Measurements from ENCODE around the gene GBP4.
"Not testable (repeated sequence)": the region's sequence is repeated elsewhere in the genome, so short reads cannot be mapped to it uniquely, and the experiment has no call there.

The GBP4 gene

DNA sequence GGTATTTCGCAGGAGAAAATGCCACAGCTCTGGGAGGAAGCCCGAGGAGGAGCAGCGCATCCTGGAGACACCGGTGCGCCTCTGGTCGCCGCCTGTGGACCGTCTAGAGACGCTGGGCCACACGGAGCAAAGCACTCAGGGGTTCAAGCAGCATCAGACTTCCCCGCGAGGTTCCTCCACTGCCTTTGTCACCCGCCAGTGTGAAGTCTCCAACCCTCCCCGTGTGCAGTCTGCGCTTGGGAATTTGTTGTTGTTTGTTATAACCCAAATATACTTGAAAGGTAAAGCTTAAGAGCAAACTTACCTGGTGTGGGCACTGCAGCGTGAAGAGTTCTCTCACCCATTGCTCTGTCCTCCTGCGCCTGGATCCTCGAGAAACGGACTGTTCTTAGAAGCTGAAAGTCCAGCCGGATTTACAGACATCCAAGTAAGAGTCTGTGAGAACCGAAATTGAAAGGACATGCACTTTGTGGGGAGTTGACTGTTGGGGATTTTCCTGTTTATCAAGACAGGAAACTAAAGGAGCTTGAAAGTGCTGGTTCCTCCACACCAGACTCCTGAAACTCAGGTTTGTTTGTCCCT, at the start of gene GBP4:
Gene GBP4 (minus strand): TSS at position 452 of the 582 bp plus-strand sequence. CDS start 108 bp downstream, at position 344.
- no peak for DNase-seq

GRCh38 chr1:89243046-89243445, 44.3 kb upstream of the GBP4 start:
- DNase-seq, result no peak

DNA sequence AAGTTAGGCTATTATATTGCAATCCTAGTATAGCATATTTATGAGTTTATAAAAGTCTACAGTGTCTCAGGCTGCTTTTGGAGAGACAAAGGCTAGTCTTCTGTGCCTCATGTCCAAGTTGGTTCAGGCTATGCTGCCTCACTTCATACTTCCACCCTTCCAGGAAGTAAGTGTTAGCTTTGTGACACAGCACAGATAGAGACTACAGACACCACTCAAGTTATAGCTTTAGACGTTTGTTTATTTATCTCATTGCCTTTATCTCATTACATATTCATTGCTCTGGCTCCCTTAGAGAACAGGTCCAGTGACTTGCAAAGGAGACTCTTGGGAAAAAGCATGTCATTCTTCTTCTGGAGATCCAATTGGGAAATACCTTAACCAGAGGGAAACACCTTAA, 22.6 kb upstream of the GBP4 start:
- DNase-seq, result no peak

- not testable (repeated sequence) for DNase-seq
Observed at GRCh38 chr1:89219851-89220250, 21.1 kb upstream of the GBP4 start.

DNA sequence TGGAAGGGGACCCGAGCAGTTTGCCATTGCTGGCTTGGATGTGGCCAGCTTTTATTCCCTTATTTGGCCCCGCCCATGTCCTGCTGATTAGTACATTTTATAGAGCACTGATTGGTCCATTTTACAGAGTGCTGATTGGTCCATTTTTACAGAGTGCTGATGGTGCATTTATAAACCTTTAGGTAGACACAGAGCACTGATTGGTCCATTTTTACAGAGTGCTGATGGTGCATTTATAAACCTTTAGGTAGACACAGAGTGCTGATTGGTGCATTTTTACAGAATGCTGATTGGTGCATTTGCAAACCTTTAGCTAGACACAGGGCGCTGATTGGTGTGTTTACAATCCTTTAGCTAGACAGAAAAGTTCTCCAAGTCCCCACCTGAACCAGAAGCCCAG, 20.2 kb upstream of the GBP4 start:
- DNase-seq, result not testable (repeated sequence)

GRCh38 chr1:89213347-89213746, 14.6 kb upstream of the GBP4 start:
- no peak for DNase-seq

DNA sequence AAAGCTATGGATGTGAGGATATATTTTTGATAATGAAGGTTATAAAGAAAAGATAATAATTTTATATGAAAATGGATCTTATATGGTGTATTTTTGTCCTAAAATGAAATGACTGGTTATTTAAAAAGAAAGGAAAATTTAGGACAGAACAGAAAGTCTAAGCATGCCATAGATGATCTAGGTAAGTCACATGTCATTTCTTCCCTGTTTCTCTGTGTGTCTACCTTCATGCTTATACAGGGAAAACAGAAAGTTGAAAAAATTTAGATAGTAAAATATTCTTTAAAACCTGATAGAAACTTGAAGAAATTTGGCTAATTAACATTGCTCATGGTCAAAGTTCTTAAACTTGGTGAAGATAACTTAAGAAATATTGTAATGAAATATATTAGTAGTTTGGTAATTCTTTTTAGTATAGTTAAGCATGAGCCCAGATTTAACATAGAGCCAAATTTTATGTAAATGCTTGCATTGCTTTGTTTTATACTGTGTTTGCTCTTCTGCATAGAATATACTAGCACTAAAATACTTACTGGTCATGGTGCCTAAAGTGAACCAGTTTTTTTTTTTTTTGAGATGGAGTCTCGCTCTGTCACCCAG, 12.4 kb upstream of the GBP4 start:
- no peak for DNase-seq

GRCh38 chr1:89206373-89206772, 7.6 kb upstream of the GBP4 start:
- DNase-seq, result no peak

DNA sequence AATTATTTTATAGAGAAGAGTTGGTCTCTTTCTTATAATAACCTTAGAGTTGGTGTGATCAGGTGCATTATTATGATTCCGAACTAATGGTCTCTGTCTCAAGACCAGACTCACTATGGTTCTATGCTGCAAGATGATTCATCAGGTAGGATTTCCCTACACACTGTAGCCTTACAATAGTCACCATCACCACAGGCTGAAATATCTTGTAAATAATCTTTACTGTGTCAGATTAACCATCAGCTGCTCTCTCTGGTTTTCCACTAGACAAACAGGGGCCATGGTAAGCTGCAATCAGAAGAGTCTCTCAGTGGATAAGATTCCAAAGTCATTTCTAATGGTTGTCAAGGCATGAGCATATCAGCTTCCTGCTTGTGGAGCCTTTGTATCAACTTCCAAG, 4.4 kb upstream of the GBP4 start:
- DNase-seq, result no peak

GRCh38 chr1:89201106-89201794, 2.5 kb upstream of the GBP4 start:
- DNase-seq, result no peak

GRCh38 chr1:89200663-89201062, 1.9 kb upstream of the GBP4 start:
- no peak for DNase-seq

- no peak for DNase-seq
Observed at GRCh38 chr1:89199525-89200031, 836 bp upstream of the GBP4 start.

DNA sequence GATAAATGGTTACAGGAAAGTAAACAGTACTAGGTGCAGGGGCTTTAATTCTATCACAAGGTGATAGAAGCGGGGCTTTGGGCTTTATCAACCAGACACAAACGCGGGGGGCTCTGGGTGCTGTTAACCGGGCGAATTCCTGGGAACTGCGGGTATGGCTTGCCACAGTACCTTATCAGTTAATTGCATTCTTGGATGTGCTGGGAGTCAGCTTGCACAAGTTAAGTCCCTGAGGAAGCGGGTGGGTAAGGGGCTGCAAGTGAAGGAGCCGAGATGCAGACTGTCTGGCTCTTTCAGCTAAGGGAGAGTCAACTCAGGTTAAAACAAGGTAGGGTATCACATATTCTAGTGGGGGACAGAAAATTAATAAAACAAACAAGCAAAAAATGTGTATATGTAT, 661 bp downstream of the GBP4 start:
- DNase-seq, result no peak

DNA sequence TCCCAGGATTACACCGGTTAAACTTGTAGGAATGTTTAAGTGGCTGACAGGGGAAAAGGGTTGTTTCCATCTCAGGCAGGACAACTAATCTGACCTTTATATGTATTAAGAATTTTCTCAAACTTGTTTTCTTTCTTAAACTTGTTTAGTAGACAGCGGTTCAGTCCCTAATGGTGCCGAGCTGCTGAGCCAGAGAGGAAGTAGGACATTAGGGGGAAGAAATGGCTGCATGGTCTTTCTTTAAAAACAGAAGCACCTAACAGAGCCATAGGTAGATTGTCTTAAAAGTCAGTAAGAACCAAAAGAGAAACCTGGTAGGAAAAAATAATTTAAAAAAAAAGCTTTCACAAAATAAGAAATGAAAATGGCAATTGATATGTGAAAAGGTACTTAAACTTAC, 3.3 kb downstream of the GBP4 start:
- DNase-seq, result no peak

DNA sequence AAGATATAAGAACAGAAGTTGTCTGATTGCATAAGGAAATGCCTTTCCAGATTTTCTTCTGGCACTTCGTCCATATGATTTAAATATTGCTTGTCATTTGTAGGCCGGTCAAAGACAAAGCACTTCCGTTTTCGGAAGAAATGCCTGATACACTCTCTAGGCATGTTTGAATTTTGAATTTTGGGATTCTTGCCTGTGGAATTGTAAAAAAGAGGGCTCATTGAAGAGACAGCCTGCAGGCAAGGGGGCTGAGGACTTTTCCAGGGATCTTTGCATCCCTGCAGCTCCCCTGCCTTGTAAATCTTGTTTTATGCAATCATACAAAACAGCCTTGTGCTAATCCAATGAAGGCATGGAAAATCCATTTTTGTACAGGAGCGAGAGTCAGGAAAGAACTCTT, 7.4 kb downstream of the GBP4 start:
- DNase-seq, result no peak

DNA sequence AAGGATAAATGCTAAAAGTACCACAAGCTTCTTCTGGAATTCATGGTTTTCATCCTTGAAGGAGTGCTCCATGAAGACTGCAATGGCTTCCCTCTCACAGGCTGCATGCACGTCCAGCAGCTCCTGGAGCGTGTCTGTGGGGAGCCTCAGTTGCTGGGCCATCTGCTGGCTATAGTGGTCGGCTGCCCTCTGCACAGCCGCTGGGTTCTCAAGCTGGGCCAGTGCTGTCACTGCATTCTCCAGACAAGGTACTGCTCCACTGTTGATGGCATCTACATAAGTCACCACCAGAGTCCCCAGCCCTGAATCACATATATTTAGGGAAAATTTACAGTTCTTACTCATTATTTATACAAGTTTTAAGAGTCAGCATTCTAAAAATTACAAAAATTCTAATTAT, 8.7 kb downstream of the GBP4 start:
- DNase-seq, result no peak

GRCh38 chr1:89179343-89179742, 19.4 kb downstream of the GBP4 start:
- DNase-seq, result no peak

- DNase-seq, result no peak
Observed at GRCh38 chr1:89176971-89177370, 21.8 kb downstream of the GBP4 start.

GRCh38 chr1:89175601-89176256, 23.0 kb downstream of the GBP4 start, which contains the start of gene GBP7:
Gene GBP7 (minus strand): TSS chr1:89176003. CDS start chr1:89171935, 4,068 bp downstream.
- no peak for DNase-seq

GRCh38 chr1:89174491-89174890, 24.3 kb downstream of the GBP4 start:
- no peak for DNase-seq

DNA sequence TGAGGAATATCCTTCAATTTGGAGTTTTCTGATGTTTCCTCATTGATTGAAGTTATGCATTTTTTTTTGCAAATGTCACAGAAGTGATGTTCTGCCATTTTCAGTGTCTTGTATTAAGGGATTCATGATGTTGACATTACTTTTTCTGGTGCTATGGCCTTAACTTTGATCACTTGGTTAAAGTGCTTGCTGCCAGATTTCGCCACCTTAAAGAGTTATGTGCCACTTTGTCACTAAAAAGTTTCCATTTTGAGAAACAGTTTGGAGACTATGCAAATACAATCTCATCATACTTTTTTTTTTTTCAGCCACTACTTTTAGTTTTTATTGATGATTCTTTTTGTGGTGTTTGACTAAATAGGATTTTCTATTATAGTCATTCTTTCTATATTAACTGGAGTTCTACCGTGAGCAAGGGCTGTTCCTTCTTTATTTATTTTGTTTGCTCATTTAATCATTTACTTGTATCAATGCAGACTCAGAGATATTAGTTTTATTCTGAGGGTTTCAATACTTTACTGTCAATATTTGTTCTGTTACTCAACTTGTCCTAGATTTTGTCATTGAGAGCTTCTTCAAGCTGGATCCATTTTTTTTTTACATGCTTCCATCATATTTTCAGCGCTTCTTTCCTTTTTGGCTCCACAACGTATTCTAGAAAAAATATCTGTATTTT, 26.1 kb downstream of the GBP4 start:
- DNase-seq, result no peak

DNA sequence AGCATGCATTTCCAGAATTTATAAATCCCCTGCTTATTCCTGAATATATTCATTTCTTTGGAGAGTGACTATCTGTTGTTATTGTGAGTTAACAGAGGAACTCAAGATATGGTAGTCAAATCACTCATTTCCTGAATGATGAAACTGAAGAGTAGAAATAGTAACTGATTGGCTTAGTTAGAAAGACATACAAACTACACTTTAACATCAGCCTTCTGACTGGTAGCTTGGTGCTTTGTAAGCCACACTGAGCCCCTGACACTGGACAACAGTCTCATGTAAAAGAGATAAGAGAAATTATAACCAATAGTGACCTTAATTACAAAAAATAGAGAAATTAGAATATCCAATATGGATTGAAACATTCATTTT, 27.7 kb downstream of the GBP4 start:
- DNase-seq, result no peak

Data from NCI-H1105 treated with DMSO at 0.1 percent for 48 hours (cell line).